CD4-positive, alpha-beta memory T cell (primary cell): ENCODE data around the gene GMDS. TPM values are rescaled to one million over a fixed set of nuclear protein-coding genes. Genes with fewer than 3 reads are reported as not detected.
A peak's percentile ranks its signal among the peaks of the same experiment; 100 is the strongest.

ENCODE experiments used
- CTCF ChIA-PET: fragments of 350-600 bp; sonication (Branson Sonifier 250); formaldehyde crosslinking; loops from one replicate; lab custom pipeline; 2021; ENCODE audit warnings: inconsistent platforms; ENCODE audit not compliant: partially characterized antibody; lab: Charles Lee
- POLR2A ChIA-PET: fragments of 350-600 bp; sonication (Branson Sonifier 250); formaldehyde crosslinking; loops from one replicate; lab custom pipeline; 2021; ENCODE audit not compliant: partially characterized antibody; lab: Charles Lee
- DNase-seq, 5 donors: peaks; one replicate each; pipeline versions ENCODE4 v3.0.0 to v3.0.0-alpha.2; 2020 to 2022; ENCODE audit warnings: mixed read lengths in 1 of 5
- H3K27ac ChIP-seq: one replicate; pipeline ENCODE4 v1.7.0; 2013; ENCODE audit warnings: low read depth, low read length
- H3K27me3 ChIP-seq: 2 replicates; pipeline ENCODE4 v1.7.0; 2013; ENCODE audit warnings: mild to moderate bottlenecking, low read length, moderate library complexity; ENCODE audit not compliant: insufficient read depth
- H3K36me3 ChIP-seq: 2 replicates; pipeline ENCODE4 v1.7.0; 2013; ENCODE audit warnings: mild to moderate bottlenecking, low read length, moderate library complexity; ENCODE audit not compliant: insufficient read depth
- H3K4me1 ChIP-seq: 2 replicates; pipeline ENCODE4 v1.7.0; 2013; ENCODE audit warnings: mild to moderate bottlenecking, low read length, moderate library complexity; ENCODE audit not compliant: insufficient read depth
- H3K4me3 ChIP-seq, 2 donors: one replicate each; pipeline ENCODE4 v1.7.0; 2013; ENCODE audit warnings: low read length in 2 of 2, mild to moderate bottlenecking in 1 of 2
- H3K9me3 ChIP-seq, 2 donors: one replicate each; pipeline ENCODE4 v1.7.0; 2013; ENCODE audit warnings: low read length in 2 of 2, control low read depth in 1 of 2; ENCODE audit not compliant: control insufficient read depth in 1 of 2
- H3K27ac Mint-ChIP-seq, 7 donors: one replicate each; pipeline ENCODE4 v1.8.0; 2020 to 2021; ENCODE audit warnings: mixed read lengths in 7 of 7, mild to moderate bottlenecking in 6 of 7, inconsistent platforms in 3 of 7, moderate library complexity in 3 of 7
- H3K27me3 Mint-ChIP-seq, 2 donors: one replicate each; pipeline ENCODE4 v1.8.0; 2020 to 2021; ENCODE audit warnings: mixed read lengths in 2 of 2
- H3K36me3 Mint-ChIP-seq, 2 donors: one replicate each; pipeline ENCODE4 v1.8.0; 2020 to 2021; ENCODE audit warnings: mixed read lengths in 2 of 2, inconsistent platforms in 1 of 2, mild to moderate bottlenecking in 1 of 2
- H3K4me1 Mint-ChIP-seq, 4 donors: one replicate each; pipeline ENCODE4 v1.8.0; 2020 to 2021; ENCODE audit warnings: mixed read lengths in 4 of 4, mild to moderate bottlenecking in 1 of 4
- H3K4me3 Mint-ChIP-seq, 8 donors: one replicate each; pipeline ENCODE4 v1.8.0; 2020 to 2021; ENCODE audit warnings: mixed read lengths in 8 of 8, mild to moderate bottlenecking in 7 of 8, moderate library complexity in 6 of 8, inconsistent platforms in 3 of 8
- H3K9me3 Mint-ChIP-seq, 8 donors: one replicate each; pipeline ENCODE4 v1.8.0; 2020 to 2021; ENCODE audit warnings: mixed read lengths in 8 of 8, mild to moderate bottlenecking in 5 of 8, inconsistent platforms in 3 of 8, moderate library complexity in 1 of 8
- intact Hi-C: fragments of 100-400 bp; cut with micrococcal nuclease; formaldehyde crosslinking; loops from one replicate; pipeline ENCODE4 v1.15.1; 2023
- polyA plus RNA-seq, 2 donors: library from polyadenylated mRNA; unstranded; fragments of 300-500 nt; fragmentation: Illumina TruSeq; gene quantifications; one replicate each; pipeline ENCODE4 v1.2.3, GENCODE V29; 2021
- total RNA-seq, 2 experiments: library from RNA; stranded (reverse); gene quantifications; one replicate each; pipeline ENCODE4 v1.2.3, GENCODE V29; 2021

GMDS gene
- total and polyA plus RNA-seq, 4 experiments from 2014 or later, result 12.1 to 24.0 (median 15.2) TPM

GRCh38 chr6:1640476-1640875 is 604.9 kb downstream of the GMDS start:
- Mint-ChIP-seq H3K4me3 (no peak overlapping the region), H3K4me1 (no peaks in the 10 kb centered on the region), H3K36me3 (peaks cover 2 to 9% of the 10 kb centered on the region in 2 donors), H3K9me3 (peaks cover 0 to 2% (median 0%) of the 10 kb centered on the region in 8 donors), H3K27ac (peak overlapping the region in 1 of 7 donors; percentile 57), H3K27me3 (no peaks in the 10 kb centered on the region)
- Histone ChIP-seq H3K9me3 (no peaks in the 10 kb centered on the region), H3K4me3 (no peak overlapping the region), H3K36me3 (no peaks in the 10 kb centered on the region), H3K27ac (no peak overlapping the region), H3K4me1 (no peaks in the 10 kb centered on the region), H3K27me3 (no peaks in the 10 kb centered on the region)
- intact Hi-C loops, result no loop called here
- ChIA-PET POLR2A (no interaction called here), CTCF (no interaction called here)
- DNase-seq, result no peak

- Histone ChIP-seq H3K27me3 (no peaks in the 10 kb centered on the region), H3K27ac (no peak overlapping the region), H3K36me3 (no peaks in the 10 kb centered on the region), H3K4me1 (no peaks in the 10 kb centered on the region), H3K4me3 (no peak overlapping the region), H3K9me3 (no peaks in the 10 kb centered on the region)
- Mint-ChIP-seq H3K4me3 (no peak overlapping the region), H3K27ac (no peak overlapping the region), H3K9me3 (peaks cover 0 to 1% (median 0%) of the 10 kb centered on the region in 8 donors), H3K36me3 (peaks cover 2 to 12% of the 10 kb centered on the region in 2 donors), H3K4me1 (no peaks in the 10 kb centered on the region), H3K27me3 (no peaks in the 10 kb centered on the region)
- ChIA-PET POLR2A (interaction anchor here (0.6 kb wide), 1 partner anchor 569 kb away, joined by 3 read pairs; no protein-coding TSS in a partner anchor), CTCF (no interaction called here)
- no peak for DNase-seq
- intact Hi-C loops, result no loop called here
Measured at GRCh38 chr6:1639430-1639829, 606.0 kb downstream of the GMDS start.

GRCh38 chr6:1636971-1637871 is 608.2 kb downstream of the GMDS start:
- no peaks in the 10 kb centered on the region for H3K9me3 ChIP-seq
- H3K4me3 ChIP-seq, result no peak overlapping the region
- H3K4me1 Mint-ChIP-seq, result no peaks in the 10 kb centered on the region
- ChIA-PET POLR2A (no interaction called here), CTCF (no interaction called here)
- peaks cover 2 to 26% of the 10 kb centered on the region in 2 donors for H3K36me3 Mint-ChIP-seq
- H3K36me3 ChIP-seq, result no peaks in the 10 kb centered on the region
- H3K27me3 ChIP-seq, result no peaks in the 10 kb centered on the region
- H3K9me3 Mint-ChIP-seq, result no peaks in the 10 kb centered on the region
- intact Hi-C loops, result no loop called here
- peaks cover 0 to 3% of the 10 kb centered on the region in 2 donors for H3K27me3 Mint-ChIP-seq
- no peak overlapping the region for H3K4me3 Mint-ChIP-seq
- no peak overlapping the region for H3K27ac ChIP-seq
- DNase-seq, result no peak
- H3K4me1 ChIP-seq, result no peaks in the 10 kb centered on the region
- no peak overlapping the region for H3K27ac Mint-ChIP-seq

GRCh38 chr6:1636272-1636825 is 609.1 kb downstream of the GMDS start:
- H3K4me1 ChIP-seq, result no peaks in the 10 kb centered on the region
- H3K27me3 ChIP-seq, result no peaks in the 10 kb centered on the region
- ChIA-PET POLR2A (no interaction called here), CTCF (no interaction called here)
- no peak overlapping the region for H3K27ac ChIP-seq
- H3K4me3 ChIP-seq, result no peak overlapping the region
- no peaks in the 10 kb centered on the region for H3K9me3 ChIP-seq
- Mint-ChIP-seq H3K9me3 (no peaks in the 10 kb centered on the region), H3K36me3 (peaks cover 2 to 25% of the 10 kb centered on the region in 2 donors), H3K4me3 (no peak overlapping the region), H3K4me1 (no peaks in the 10 kb centered on the region), H3K27me3 (peaks cover 4 to 6% of the 10 kb centered on the region in 2 donors), H3K27ac (no peak overlapping the region)
- no peaks in the 10 kb centered on the region for H3K36me3 ChIP-seq
- intact Hi-C loops, result no loop called here
- DNase-seq, result no peak

GRCh38 chr6:1635305-1636010 is 609.9 kb downstream of the GMDS start:
- Histone ChIP-seq H3K27ac (no peak overlapping the region), H3K36me3 (no peaks in the 10 kb centered on the region), H3K4me3 (no peak overlapping the region), H3K27me3 (no peaks in the 10 kb centered on the region), H3K4me1 (no peaks in the 10 kb centered on the region), H3K9me3 (no peaks in the 10 kb centered on the region)
- Mint-ChIP-seq H3K4me3 (no peak overlapping the region), H3K36me3 (peaks cover under 1 to 25% of the 10 kb centered on the region in 2 donors), H3K4me1 (no peaks in the 10 kb centered on the region), H3K27ac (no peak overlapping the region), H3K27me3 (peaks cover 6% of the 10 kb centered on the region in 2 donors), H3K9me3 (no peaks in the 10 kb centered on the region)
- intact Hi-C loops, result no loop called here
- CTCF ChIA-PET, result no interaction called here
- POLR2A ChIA-PET, result no interaction called here
- no peak for DNase-seq

GRCh38 chr6:1634081-1634480 is 611.3 kb downstream of the GMDS start:
- Histone ChIP-seq H3K36me3 (no peaks in the 10 kb centered on the region), H3K9me3 (no peaks in the 10 kb centered on the region), H3K4me3 (no peak overlapping the region), H3K27me3 (no peaks in the 10 kb centered on the region), H3K4me1 (no peaks in the 10 kb centered on the region), H3K27ac (no peak overlapping the region)
- intact Hi-C loops, result no loop called here
- POLR2A ChIA-PET, result no interaction called here
- CTCF ChIA-PET, result no interaction called here
- Mint-ChIP-seq H3K4me3 (no peak overlapping the region), H3K4me1 (no peaks in the 10 kb centered on the region), H3K36me3 (peaks cover 0 to 20% of the 10 kb centered on the region in 2 donors), H3K9me3 (no peaks in the 10 kb centered on the region), H3K27me3 (peaks cover 9 to 13% of the 10 kb centered on the region in 2 donors), H3K27ac (no peak overlapping the region)
- no peak for DNase-seq

- peaks cover 0 to 22% of the 10 kb centered on the region in 2 donors for H3K36me3 Mint-ChIP-seq
- ChIA-PET CTCF (no interaction called here), POLR2A (no interaction called here)
- intact Hi-C loops, result no loop called here
- H3K4me3 Mint-ChIP-seq, result no peak overlapping the region
- peaks cover 11 to 17% of the 10 kb centered on the region in 2 donors for H3K27me3 Mint-ChIP-seq
- Histone ChIP-seq H3K27ac (no peak overlapping the region), H3K27me3 (peaks cover 4% of the 10 kb centered on the region), H3K4me3 (no peak overlapping the region), H3K4me1 (no peaks in the 10 kb centered on the region), H3K36me3 (no peaks in the 10 kb centered on the region), H3K9me3 (no peaks in the 10 kb centered on the region)
- no peaks in the 10 kb centered on the region for H3K4me1 Mint-ChIP-seq
- H3K9me3 Mint-ChIP-seq, result no peaks in the 10 kb centered on the region
- peak overlapping the region in 1 of 7 donors; percentile 8 for H3K27ac Mint-ChIP-seq
- no peak for DNase-seq
Measured at GRCh38 chr6:1633366-1634021, 611.9 kb downstream of the GMDS start.
